ENCODE data around the gene ODF2.

GRCh38 chr9:128469070-128469469 lies 13.3 kb downstream of the ODF2 start:
- no peak for TF ChIP-seq CTCF (IDR thresholded peaks at IDR 0.05)
- no peak for TF ChIP-seq POLR2AphosphoS5 (IDR thresholded peaks at IDR 0.05)

Measured in breast epithelium (tissue), 3 donors.